Activated CD8-positive, alpha-beta memory T cell treated with anti-CD3 and anti-CD28 coated beads for 36 hours (primary cell): ENCODE data around the gene CARD14. TPM values are rescaled to one million over a fixed set of nuclear protein-coding genes. Genes with fewer than 3 reads are reported as not detected.

Source experiments
- CTCF ChIA-PET: fragments of 350-600 bp; sonication (Branson Sonifier 250); formaldehyde crosslinking; loops from one replicate; lab custom pipeline; 2021; ENCODE audit warnings: antibody characterized with exemption; lab: Charles Lee
- POLR2A ChIA-PET: fragments of 350-600 bp; sonication (Branson Sonifier 250); formaldehyde crosslinking; loops from one replicate; lab custom pipeline; 2021; ENCODE audit warnings: antibody characterized with exemption; lab: Charles Lee
- total RNA-seq, 2 experiments: library from RNA; stranded (reverse); gene quantifications; one replicate each; pipeline ENCODE4 v1.2.3, GENCODE V29; 2021

The CARD14 gene
- total RNA-seq, 2 experiments from 2014 or later: not detected

DNA sequence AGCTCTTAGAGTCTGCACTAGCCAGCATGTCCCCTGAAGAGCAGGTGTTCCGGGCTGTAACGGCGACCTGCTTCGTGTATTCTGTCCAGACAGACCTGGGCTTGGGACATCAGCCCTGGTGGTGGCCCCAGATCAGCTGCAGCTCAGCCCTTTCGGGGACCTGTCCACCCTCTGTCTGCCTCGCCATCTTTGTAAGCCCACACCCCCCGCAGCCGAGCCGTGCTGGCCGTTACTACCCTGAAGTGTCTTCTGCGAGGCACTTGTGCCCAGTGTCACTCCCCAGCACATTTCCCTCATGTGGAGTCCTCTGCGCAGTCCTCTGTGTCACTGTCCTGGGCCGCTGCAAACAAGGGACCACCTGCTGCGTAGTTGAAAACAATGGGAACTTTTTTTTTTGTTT, 10.4 kb downstream of the CARD14 start:
- ChIA-PET POLR2A (no interaction called here), CTCF (no interaction called here)

DNA sequence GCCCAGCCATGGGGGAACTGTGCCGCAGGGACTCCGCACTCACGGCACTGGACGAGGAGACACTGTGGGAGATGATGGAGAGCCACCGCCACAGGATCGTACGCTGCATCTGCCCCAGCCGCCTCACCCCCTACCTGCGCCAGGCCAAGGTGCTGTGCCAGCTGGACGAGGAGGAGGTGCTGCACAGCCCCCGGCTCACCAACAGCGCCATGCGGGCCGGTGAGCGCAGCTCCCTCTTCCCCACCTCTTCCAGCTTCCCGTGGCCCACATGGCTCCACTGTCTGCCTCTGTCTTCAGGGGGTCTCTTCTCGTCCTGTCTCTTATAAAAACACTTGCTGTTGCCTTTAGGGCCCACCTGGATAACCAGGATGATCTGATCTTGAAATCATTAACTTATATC, 11.6 kb downstream of the CARD14 start:
- ChIA-PET POLR2A (no interaction called here), CTCF (no interaction called here)

DNA sequence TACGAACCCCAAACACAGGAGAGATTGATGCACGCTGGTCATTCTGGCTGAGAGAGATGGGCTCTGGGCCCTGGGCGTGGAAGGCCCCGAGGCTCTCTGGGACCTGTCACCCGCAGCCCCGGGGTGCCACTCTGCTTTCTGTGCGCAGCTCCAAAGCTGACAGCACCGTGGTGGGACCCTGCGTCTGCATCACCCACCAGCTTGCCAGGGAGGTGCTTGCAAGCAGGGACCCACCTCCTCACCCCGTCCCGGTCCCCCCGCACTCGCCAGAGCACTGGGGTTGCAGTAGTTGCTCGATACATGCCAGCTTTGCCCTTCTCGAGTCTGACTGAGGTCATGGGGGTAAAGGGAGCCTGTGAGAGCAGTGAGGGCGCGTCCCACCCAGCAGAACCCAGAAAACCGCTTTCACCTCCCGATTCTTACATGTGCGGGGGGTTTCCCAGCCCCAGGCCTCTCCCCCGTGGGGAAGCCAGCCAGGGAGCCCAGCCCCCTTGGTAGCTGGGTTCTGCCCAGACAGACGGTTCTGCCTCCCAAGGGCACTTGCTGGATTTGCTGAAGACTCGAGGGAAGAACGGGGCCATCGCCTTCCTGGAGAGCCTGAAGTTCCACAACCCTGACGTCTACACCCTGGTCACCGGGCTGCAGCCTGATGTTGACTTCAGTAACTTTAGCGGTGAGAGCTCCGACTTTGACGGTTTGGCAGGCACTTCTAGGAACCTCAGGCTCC, 12.5 kb downstream of the CARD14 start:
- ChIA-PET CTCF (no interaction called here), POLR2A (no interaction called here)

DNA sequence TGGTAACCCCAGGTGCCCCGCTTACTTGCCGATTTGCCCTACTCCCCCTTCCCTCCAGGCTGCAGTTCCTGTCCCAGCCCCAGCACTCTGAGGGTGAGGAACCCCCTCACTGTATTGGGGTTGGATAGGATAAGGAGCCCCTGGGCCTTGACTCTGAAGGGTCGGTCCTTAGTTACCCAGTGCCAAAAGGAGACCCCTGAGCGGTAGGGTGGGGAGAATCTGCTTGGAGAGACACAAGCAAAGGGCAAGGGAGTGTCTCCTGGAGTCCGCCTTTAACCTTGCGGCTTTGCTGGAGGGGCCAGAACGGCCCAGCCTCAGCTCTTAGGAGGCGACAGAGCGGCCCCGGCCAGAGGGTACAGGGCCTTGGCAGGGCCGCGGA, 13.0 kb downstream of the CARD14 start:
- ChIA-PET CTCF (no interaction called here), POLR2A (no interaction called here)

DNA sequence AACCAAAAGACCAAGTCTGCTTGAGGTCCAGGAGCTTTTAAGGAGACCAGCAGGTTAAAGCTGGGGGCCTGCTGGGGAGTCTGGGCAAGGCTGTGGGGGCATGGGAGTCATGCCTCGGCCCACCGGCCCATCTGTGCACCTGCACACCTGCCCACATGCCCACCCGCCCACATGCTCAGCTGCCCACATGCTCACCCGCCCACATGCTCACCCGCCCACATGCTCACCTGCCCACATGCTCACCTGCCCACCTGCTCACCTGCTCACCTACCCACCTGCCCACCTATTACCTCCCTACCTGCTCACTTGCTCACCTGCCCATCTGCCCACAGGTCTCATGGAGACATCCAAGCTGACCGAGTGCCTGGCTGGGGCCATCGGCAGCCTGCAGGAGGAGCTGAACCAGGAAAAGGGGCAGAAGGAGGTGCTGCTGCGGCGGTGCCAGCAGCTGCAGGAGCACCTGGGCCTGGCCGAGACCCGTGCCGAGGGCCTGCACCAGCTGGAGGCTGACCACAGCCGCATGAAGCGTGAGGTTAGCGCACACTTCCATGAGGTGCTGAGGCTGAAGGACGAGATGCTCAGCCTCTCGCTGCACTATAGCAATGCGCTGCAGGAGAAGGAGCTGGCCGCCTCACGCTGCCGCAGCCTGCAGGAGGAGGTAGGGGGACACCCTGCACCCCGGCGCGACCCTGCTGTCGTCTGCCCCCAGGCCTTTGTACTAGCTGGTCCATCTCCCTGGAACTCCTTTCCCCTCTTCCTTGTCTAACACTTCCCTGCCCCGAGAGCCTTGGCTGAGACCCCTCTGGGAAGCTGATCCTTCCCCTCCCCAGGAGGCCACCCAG, 14.0 kb downstream of the CARD14 start:
- CTCF ChIA-PET: no interaction called here
- POLR2A ChIA-PET: no interaction called here

DNA sequence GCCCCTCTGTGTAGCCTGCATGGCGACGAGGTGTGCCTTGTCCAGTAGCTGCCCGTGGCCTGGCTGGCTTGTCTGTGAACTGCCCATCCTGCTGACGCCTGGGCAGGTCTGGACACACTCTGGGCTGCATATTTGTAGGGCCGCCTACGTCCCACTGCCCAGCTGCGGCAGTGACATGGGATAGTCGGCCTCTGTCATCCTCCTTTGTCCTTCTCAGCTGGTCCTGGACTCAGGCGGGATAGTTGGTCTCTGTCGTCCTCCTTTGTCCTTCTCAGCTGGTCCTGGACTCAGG, 14.5 kb downstream of the CARD14 start:
- ChIA-PET CTCF (no interaction called here), POLR2A (no interaction called here)

DNA sequence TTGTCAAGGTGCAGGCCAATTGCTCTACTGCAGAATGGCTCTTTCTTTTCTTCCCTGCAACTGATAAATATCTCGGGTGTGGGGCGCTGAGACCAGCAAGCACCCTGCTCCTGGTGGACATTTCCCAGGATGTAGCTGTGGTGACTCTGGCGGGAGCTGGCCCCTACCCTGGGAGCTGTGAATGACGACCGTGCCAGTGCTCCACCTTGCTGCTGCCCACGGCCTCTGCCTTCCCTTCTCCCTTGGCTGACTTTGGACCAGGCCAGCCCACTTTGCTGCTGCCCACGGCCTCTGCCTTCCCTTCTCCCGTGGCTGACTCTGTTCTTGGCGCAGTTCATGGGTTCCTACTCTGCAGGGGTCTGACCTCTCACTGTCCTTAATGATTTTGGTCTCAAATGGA, 16.1 kb downstream of the CARD14 start:
- CTCF ChIA-PET: interaction anchor here (1.2 kb wide), 1 partner anchor 10 kb away, joined by 3 read pairs; no protein-coding TSS in a partner anchor
- POLR2A ChIA-PET: interaction anchor here (0.6 kb wide), 1 partner anchor 10 kb away, joined by 3 read pairs; no protein-coding TSS in a partner anchor

DNA sequence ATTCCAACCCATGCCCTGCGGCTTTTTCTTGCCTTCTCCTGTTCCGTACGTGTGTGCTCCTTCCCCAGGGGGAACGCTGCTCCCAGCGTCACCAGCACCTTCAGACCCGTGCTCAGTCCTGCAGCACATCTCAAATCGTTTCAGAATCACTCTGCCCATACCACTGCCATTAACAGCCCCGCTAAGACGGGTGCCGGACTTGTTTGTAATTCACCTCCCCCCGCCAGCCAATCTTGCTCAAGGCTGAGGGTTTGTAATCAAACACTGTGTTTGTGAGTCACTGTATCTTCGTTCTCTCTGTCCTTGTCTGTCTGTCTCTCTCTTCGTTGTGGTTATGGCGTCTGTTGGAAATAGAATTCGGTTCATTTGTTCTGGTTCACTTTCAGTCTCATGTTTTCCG, 17.3 kb downstream of the CARD14 start:
- ChIA-PET POLR2A (no interaction called here), CTCF (interaction anchor here (1.2 to 1.4 kb wide), 2 partner anchors 9 to 179 kb away, joined by 3 to 4 read pairs; no protein-coding TSS in a partner anchor)

DNA sequence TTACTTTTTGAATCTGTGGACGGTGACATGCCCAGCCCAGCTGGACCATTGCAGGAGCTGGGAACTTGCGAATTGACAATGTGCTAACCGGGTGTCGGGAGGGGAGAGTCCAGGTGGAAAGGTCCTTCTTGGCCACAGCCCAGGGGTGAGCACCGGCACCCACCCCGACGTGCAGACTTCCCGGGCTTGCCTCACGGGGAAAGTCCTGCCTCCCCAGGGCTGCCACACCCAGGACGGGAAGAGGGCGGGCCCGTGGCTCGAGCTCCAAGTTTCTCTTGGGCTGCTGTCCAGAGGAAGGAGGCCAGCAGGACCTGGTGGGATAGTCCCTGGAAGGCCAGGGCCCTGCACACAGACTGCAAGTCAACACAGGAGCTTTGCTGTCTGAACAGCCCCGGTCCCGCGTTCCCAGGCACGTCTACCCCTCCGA, 17.7 kb downstream of the CARD14 start:
- ChIA-PET CTCF (interaction anchor here (0.9 to 1.4 kb wide), 2 partner anchors 9 to 179 kb away, joined by 3 to 4 read pairs; no protein-coding TSS in a partner anchor), POLR2A (no interaction called here)

DNA sequence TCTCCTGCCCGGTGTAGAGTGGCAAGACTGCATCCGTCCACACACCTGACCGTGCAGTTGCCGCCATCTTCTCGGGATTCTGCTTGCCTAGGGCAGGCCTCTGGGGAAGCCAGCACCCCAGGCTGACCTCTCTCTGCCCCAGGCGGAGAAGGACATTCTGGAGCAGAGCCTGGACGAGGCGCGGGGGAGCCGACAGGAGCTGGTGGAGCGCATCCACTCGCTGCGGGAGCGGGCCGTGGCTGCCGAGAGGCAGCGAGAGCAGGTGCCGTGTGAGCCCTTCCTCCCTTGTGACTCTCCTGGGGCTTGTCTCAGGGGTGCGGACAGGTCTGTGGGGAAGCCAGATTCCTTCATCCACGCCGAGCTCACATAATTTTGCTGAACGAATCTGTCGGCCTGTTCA, 19.8 kb downstream of the CARD14 start:
- CTCF ChIA-PET: no interaction called here

DNA sequence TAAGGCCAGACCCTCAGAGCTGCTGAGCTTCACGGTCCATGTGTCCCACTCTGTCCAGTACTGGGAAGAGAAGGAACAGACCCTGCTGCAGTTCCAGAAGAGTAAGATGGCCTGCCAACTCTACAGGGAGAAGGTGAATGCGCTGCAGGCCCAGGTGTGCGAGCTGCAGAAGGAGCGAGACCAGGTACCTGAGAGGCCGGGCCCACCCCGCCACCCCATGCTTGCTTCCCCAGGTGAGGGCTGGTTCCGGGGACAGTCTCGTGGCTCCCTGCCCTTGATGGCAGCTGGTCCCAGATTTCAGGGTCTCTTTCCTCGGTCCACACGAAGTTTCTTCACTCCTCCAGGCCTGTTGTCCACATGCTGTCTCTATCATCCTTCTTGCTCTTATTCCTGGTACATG, 20.9 kb downstream of the CARD14 start:
- ChIA-PET POLR2A (no interaction called here), CTCF (no interaction called here)

More for the DNA sequence above, 19.8 kb downstream of the CARD14 start:
- POLR2A ChIA-PET: no interaction called here

DNA sequence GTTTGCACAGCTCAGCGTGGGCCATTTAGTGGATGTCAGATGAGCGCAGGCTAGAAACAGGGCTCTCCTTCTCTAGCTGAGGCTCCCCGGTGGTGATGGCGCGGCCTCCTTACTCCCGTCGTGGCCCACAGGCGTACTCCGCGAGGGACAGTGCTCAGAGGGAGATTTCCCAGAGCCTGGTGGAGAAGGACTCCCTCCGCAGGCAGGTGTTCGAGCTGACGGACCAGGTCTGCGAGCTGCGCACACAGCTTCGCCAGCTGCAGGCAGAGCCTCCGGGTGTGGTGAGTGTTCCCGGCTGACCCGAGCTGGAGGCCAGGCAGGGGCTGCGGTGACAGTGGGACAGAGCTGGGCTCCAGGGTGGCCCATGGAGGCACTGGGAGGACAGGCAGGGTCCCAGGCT, 21.4 kb downstream of the CARD14 start:
- ChIA-PET POLR2A (no interaction called here), CTCF (no interaction called here)

DNA sequence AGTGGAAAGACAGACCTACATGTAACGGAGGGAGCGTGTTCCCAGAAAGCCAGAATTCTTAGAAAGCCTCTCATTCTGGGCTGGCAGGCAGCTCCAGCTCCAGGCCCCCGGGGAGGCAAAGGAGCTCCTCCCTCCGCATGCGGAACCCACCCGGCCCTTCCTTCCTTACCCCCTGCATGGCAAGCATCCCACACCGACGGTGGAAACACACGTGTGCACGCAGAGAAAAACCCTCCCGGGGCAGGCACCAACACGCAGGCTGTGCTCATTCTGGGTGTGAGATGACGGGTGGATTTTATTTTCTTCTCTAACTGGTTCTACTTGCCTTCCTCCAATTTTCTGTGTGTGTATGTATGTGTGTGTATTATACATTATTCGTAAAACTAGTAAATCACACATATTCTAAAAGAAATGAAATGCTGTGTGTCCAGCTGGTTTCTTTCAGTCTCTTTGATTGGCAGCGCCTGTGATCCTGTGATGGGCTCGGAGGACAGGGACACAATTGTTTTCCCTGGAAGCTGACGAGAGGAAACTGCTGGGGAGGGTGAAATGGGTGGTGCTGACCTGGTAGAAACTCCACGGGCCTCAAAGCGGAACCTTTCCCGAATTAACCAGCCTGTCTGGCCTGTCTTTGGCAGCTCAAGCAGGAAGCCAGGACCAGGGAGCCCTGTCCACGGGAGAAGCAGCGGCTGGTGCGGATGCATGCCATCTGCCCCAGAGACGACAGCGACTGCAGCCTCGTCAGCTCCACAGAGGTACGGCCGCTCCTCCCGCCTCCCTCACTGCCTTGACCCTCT, 22.2 kb downstream of the CARD14 start:
- ChIA-PET POLR2A (no interaction called here), CTCF (no interaction called here)

DNA sequence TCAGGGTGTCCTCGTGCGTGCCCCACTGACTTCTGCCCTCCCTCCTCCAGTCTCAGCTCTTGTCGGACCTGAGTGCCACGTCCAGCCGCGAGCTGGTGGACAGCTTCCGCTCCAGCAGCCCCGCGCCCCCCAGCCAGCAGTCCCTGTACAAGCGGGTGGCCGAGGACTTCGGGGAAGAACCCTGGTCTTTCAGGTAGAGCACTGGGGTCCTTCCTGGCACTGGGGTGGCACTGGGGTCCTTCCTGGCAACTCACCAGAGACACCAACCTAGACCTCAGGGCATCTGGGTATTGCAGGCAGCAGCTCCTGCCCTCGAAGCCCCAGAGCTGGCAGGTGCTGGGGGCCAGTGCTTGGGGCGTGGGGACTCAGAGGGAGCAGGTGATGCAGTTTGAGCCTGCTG, 25.3 kb downstream of the CARD14 start:
- ChIA-PET CTCF (interaction anchor here (0.6 to 3.2 kb wide), 13 partner anchors 11 to 232 kb away, joined by 3 to 29 read pairs (median 4); no protein-coding TSS in a partner anchor), POLR2A (interaction anchor here (0.8 kb wide), 1 partner anchor 64 kb away, joined by 3 read pairs; no protein-coding TSS in a partner anchor)

DNA sequence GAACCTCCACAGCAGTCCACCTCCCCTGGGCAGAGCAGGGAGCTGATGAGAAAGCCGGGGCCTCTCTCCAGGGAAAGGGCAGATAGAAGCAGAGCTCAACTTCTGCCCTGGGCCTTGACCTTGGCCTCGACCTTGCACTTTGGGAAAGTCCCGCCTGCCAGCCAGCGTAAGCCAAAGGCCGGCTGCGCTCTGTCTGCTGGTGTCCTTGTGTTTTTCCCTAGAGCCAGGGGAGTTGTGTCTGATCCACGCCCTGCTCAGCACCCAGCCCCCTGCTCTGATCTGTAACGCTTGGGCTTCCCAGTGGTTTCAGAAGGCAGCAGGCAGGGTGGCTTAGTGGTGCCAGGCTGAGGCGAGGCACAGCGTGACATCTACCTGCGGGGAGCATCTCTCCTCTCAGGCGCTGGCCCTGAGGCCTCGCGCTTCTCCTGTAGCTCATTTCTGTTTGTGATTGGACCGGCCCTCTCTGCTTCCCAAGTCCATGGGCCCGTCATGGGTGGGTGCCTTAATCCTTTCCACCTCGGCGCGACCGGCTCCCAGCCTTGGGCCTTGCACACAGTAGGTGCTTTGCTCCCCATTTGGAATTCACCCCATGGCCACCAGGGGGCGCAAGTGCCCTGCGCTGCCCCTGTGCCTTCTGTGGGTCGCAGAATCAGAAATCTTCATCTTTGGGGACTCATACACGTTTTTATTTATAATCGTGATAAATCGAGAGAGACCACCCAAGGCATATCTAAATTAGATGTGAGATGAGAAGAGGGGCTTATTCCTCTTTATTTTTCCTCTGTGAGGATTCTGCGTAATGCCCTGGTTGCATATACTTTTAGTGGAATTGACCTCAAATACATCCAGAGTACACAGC, 26.1 kb downstream of the CARD14 start:
- ChIA-PET CTCF (interaction anchor here (0.6 to 3.2 kb wide), 18 partner anchors 8 to 231 kb away, joined by 3 to 29 read pairs (median 4); no protein-coding TSS in a partner anchor), POLR2A (interaction anchor here (0.8 kb wide), 2 partner anchors 10 to 63 kb away, joined by 3 read pairs; no protein-coding TSS in a partner anchor)

DNA sequence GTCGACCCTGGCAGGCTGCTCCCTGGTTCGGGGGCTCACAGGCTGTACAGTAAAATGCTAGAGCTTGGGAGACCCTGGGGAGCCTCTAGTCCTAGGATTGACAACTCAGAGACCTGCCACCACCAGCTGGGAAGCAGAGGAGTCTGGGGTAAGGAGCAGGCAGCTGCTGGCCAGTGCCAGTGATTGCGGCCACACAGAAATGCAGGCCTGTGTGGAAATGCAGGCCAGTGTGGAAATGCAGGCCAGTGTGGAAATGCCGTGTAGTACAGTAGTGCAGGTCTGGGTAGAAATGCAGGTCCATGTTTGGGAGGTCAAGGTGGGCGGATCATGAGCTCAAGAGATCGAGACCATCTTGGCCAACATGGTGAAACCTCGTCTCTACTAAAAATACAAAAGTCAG, 26.8 kb downstream of the CARD14 start:
- POLR2A ChIA-PET: interaction anchor here (0.8 kb wide), 1 partner anchor 11 kb away, joined by 3 read pairs; no protein-coding TSS in a partner anchor
- CTCF ChIA-PET: interaction anchor here (1.0 to 3.2 kb wide), 7 partner anchors 9 to 148 kb away, joined by 3 to 29 read pairs (median 4); no protein-coding TSS in a partner anchor

DNA sequence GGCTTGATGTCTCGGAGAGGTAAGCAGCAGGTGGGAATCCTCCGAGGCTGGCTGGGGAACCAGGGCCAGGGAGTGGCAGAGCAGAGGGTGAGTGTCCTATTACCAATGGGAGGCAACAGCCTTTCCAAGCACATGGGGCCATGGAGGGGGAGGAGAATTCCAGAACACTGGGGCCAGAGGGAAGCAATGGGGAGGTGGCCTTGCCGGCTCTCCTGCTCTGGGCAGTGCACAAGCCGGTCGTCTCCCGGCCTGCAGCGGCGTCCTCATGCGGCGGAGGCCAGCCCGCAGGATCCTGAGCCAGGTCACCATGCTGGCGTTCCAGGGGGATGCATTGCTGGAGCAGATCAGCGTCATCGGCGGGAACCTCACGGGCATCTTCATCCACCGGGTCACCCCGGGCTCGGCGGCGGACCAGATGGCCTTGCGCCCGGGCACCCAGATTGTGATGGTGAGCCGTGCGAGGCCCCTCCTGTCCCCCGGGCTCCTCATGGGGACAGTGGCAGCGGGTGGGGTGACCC, 28.4 kb downstream of the CARD14 start:
- ChIA-PET POLR2A (interaction anchor here (0.6 kb wide), 1 partner anchor 9 kb away, joined by 3 read pairs; no protein-coding TSS in a partner anchor), CTCF (no interaction called here)

DNA sequence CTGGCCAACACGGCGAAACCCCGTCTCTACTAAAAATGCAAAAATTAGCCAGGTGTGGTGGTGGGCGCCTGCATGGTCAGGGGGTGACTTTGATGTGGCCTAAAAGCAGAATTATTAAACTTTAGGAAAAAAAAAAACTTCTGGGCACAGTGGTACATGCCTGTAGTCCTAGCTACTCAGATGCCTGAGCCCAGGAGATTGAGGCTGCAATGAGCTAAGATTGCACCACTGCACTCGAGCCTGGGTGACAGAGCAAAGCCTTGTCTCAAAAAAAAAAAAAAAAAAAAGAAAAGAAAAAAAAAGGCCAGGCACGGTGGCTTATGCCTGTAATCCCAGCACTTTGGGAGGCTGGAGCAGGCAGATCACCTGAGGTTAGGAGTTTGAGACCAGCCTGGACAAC, 29.5 kb downstream of the CARD14 start:
- ChIA-PET CTCF (interaction anchor here (0.7 kb wide), 1 partner anchor 76 kb away, joined by 3 read pairs; no protein-coding TSS in a partner anchor), POLR2A (interaction anchor here (0.6 to 0.7 kb wide), 3 partner anchors 10 to 104 kb away, joined by 3 to 5 read pairs (median 4); no protein-coding TSS in a partner anchor)
